Sigmoid colon (tissue), 4 donors: Measurements from ENCODE around the gene SLC12A4.

Experiments
- POLR2A ChIP-seq, 2 donors: fragments of 450-650 bp; IDR thresholded peaks; one replicate each; pipeline ENCODE4 v1.6.1; 2016; ENCODE audit warnings: antibody characterized with exemption in 2 of 2, mild to moderate bottlenecking in 2 of 2, moderate library complexity in 2 of 2
- POLR2AphosphoS5 ChIP-seq, 4 donors: sonication (generic); formaldehyde crosslinking; IDR thresholded peaks; one replicate each; pipeline ENCODE4 v1.6.1; 2017; ENCODE audit warnings: antibody characterized with exemption in 4 of 4
- TF ChIP-seq, protein P1 (sequence below), 4 experiments: fragments of 450-650 bp in 3 of 4; fragments of 200-600 bp in 1 of 4; IDR thresholded peaks; one replicate each; pipeline ENCODE4 v1.5.1; 2016 to 2019; ENCODE audit warnings: antibody characterized with exemption in 4 of 4, mild to moderate bottlenecking in 3 of 4, moderate library complexity in 2 of 4

- TF ChIP-seq, protein P1, sequence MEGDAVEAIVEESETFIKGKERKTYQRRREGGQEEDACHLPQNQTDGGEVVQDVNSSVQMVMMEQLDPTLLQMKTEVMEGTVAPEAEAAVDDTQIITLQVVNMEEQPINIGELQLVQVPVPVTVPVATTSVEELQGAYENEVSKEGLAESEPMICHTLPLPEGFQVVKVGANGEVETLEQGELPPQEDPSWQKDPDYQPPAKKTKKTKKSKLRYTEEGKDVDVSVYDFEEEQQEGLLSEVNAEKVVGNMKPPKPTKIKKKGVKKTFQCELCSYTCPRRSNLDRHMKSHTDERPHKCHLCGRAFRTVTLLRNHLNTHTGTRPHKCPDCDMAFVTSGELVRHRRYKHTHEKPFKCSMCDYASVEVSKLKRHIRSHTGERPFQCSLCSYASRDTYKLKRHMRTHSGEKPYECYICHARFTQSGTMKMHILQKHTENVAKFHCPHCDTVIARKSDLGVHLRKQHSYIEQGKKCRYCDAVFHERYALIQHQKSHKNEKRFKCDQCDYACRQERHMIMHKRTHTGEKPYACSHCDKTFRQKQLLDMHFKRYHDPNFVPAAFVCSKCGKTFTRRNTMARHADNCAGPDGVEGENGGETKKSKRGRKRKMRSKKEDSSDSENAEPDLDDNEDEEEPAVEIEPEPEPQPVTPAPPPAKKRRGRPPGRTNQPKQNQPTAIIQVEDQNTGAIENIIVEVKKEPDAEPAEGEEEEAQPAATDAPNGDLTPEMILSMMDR (IDR thresholded peaks at IDR 0.05): no peak
- TF ChIP-seq POLR2AphosphoS5 (IDR thresholded peaks at IDR 0.05): no peak
- no peak for TF ChIP-seq POLR2A (IDR thresholded peaks at IDR 0.05)
Observed at GRCh38 chr16:67930678-67931211, 37.7 kb downstream of the SLC12A4 start.
